ENCODE data around the gene NR5A1. TPM values are rescaled to one million over a fixed set of nuclear protein-coding genes. Genes with fewer than 3 reads are reported as not detected.
A peak's percentile ranks its signal among the peaks of the same experiment; 100 is the strongest.

The NR5A1 gene
- total RNA-seq, 1 donor from 2014 or later = not detected

DNA sequence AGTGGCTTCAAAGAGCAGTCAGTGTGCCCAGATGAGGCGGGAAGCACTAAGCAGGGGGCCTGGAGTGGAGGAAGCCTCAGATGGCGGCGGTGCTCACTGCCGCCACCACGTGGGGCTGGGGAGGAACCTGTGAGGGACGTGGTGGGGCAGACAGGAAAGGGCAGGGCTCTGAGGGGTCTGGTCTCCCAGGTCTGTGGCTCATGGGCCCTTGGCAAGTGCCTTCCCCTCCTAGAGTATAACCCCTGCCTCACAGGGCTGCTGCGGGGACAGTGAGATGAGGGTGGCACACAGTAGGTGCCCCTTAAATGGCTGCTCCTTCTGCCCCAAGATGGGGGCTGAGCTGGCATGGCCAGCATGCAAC is 26.6 kb downstream of the NR5A1 start:
- no peak for DNase-seq

DNA sequence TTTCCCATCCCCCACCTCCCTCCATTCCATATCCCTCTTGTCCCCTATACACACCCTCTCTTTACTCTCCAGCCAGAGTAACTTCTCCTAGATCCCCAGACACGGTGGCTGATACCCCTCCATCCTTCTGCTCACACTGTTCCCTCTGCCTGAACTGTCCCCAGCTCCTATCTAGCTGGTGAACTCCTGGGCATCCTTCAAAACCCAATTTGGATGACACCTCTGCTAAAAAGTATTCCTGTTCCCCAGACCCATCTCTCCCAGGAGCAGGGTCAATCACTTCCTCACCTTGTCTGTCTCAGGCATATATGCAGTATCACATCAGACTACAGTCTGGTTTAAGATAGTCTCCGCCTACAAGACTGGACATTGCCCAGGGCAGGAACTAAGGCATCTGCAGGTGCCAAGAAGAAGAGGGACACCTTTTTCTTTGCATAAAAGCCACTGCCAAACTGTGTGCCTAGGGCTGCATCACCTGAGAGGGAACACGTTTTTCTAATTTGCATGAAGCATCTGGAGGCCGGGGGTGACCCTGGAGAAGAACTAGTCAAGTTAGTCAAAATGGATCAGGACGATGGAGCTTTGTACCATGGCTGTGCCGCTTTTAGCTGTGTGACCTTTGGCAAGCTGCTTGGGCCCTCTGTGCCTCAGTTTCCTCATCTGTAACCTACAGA is 27.1 kb downstream of the NR5A1 start:
- no peak for DNase-seq

DNA sequence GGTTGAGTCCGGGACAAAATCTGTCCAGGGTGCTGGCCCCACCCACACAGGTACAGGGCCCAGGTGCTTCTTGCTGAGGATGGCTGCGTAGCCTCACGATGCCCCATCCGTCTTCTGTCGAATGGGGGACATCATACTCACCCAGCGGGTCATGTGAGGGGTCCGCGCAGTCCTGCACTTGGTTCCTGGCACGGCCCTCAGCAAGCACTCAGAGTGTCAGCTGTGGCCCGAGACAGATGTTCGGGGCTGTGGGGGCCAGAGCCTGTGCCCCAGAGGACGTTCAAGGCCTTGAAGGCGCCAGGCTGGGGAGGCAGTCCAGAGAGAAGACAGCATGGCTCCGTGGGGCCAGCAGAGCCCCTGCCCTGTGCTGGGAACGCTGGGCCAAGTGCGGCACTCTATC is 27.8 kb downstream of the NR5A1 start:
- DNase-seq = no peak

DNA sequence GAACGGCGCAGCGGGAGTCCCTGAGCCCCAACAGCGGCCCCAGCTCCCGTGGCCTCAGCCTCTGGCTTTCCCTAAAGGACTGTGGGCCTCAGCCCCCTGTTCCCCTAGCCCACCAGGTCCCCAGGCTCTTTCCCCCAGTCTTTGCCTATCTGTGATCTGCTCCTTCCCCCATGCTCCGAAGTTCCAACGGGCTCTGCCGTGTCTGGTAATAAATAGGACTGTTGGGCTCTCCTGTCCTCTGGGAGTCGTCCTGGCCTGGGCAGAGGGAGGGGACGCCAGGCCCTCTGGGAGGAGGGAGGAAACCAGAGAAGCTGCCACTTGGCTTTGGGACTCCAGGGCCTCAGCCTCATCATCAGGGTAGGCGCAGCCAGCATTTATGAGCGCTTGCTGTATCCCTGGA is 28.8 kb downstream of the NR5A1 start:
- no peak for DNase-seq

DNA sequence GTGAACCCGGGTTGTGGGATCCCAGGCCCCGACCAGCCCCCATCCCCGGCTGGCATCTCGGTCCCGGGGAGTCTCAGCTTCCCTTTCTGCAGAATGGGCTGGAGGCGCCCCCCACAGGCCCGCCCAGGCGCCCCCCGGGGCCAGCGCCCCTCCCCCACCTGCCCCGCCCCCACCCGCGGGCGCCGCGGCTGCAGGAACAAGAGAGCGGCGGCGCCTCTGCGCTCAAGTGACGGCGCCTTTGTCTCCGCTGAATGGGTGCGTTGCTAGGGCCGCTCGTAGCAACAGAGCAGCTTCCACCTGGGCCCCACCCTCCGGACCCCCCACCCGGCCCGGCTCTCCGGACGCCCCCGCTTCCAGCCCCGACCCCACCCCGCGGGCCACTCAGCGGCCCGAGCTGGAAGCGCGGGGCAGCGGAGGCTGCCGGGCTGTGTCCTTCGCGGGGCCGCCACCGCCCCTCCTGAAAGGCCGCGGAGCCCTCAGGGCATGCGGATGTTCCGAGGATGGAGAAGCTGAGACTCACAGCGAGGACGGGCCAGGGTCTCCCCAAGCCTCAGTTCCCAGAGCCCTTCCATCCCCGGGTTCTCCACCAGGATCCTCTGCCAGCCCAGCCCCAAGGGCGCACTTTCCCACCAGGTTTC is 29.4 kb downstream of the NR5A1 start:
- DNase-seq = peak; percentile 17

DNA sequence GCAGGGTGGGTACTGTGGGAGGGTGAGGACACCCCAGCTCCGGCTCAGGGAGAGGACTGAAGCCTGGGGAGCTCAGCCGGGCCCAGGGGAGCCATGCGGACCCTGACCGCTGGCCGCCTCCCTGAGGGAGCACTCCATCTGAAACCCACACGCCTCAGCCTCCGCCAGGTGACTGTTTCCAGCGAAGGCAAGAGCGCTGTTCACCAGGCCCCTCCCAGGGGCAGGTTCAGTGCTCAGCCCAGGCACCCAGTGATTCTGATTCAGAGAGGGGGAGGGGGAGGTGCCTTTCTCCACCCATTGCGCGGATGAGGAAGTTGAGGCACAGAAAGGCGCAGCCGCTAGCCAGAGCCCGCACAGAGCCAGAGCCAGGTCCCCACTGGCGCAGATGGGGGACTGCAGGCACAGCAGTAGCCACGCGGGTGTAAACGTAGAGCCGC is 30.0 kb downstream of the NR5A1 start:
- DNase-seq = no peak

DNA sequence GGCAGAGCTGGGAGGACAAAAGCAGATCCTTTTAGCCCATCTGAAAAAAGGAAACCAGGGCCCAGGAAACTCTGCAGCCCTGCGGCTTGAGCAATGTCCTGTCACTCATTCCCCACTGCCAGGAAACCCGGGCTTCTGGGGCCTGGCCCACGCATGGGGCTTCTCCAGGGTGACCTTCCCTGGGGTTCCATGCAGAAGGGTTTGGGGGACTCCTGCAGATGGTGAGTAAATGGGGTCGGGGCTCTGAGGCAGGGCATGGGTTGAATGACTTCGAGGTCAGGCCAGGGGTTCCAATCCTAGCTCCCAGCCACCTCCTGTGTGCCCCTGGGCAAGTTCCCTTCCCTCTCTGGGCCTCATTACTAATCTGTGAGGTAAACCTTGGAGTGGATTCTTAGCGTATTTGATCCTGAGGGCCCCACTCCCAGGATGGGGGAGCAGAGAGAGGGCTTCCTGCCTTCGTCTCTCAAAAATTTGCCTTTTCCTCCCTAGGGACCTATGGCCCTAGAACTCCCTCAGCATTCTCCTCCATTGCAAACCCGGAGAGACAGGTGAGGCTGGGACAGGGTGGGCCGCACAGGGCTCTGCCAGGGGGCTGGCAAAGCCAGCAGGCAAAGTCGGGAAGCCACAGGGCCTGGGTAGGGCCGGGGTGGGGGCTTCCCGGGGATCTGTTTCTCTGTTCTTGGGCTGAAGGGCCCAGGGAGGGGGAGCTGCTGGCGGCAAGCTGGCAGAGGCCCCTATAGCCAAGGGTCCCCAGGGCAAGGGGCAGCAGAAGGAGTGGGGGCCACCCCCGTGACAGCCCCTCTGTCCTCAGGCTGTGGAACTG is 31.1 kb downstream of the NR5A1 start:
- no peak for DNase-seq

DNA sequence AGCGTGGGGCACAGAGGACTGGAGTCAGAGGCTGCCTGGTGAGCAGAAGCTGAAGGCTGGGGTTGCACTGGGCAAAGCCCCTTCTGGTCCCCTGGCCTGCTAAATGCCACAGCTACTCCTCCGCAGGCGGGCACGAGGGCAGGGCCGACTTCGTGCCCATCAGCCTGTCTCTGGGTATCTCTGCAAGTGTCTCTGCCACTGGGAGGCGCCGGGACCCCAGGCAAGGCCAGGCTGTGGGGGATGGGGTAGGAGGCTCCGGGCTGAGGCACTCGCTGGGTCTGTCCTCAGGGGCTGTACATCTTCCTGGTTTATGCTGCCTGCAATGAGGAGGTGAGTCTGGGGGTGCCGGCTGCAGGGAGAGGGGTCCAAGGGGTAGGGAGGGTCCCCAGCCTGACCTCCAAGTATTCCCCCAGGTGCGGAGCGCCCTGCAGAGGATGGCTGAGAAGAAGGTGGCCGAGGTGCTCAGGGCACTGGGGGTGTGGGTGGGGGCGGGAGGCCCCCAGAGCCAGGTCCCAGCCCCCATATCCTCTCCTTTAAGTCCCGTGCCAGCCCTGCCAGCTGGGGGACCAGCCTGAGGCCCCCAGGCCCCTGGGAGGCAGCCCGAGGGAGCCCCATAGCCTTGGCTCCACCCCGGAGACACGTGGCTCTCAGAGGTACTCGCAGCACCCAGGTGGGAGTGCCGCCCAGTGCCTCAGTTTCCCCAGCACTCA is 31.9 kb downstream of the NR5A1 start:
- DNase-seq = no peak

DNA sequence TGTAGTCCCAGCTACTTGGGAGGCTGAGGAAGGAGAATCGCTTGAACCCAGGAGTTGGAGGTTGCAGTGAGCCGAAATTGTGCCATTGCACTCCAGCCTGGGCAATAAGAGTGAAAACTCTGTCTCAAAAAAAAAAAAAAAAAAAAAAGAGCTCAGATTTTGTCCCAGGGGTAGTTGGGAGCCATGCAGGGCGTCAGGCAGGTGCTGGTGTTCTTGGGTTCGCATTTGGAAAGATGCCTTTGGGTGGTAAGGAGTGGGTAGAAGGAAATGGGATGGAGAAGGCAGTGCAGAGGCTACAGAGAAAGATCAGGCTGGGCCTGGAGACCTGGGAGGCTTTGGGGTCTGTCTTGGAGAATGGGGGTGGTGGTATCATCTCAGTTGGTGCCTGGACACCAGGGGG is 33.0 kb downstream of the NR5A1 start:
- no peak for DNase-seq

DNA sequence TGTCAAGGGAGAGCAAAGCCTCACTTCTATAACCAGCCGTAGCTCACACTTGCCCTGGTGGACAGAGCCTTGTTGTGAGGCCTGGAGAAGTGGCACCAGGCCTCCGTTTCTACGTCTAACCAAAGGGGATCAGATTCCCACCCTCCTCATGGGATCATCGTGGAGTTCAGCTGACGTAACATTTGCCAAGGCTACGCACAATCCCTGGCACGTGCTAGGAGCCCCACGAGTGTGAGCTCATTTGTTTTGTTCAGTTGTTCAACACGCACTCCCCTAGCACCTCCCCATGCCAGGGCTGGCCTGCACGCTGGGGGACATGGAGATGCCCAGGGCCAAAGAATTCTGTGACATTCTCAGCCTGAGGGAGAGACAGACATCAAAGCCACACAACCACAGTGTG is 33.9 kb downstream of the NR5A1 start:
- DNase-seq = no peak

DNA sequence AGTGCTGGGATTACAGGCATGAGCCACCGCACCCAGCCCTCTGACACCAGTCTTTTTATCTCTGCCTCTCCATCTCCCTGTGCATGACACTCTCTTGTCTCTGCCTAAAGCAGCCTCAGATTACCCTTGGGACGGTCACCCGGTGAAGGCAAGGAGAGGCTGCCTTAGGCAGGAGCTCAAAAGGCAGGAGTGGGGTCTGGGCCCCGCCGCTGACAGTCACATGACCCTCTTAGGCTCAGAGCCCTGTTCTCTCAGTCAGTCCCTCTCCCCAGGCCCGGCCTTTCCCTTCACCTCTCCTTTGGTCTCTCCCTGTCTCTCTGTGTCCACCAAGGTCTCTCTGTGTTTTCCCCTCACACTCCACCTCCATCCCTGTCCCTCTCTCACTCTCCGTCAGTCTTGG is 34.4 kb downstream of the NR5A1 start:
- DNase-seq = no peak

DNA sequence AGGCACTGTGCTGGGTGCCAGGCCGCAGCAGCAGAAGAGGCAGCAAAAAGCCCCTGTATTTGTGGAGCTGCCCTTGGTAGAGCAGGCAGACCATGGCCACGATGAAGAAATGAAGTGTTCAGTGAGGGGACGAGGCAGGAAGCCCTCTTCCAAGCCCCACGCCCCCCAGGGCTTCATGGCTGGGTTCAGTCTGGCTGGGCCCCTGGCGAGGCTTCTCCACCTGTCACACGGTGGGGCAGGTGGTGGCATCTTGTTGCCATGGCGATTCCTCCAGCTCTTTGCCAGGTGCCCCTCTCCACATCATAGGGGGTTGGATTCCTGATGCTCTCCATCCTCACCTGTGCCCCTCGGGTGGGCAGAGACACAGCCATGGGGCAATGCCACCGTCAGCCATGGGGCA is 35.4 kb downstream of the NR5A1 start:
- DNase-seq = no peak

DNA sequence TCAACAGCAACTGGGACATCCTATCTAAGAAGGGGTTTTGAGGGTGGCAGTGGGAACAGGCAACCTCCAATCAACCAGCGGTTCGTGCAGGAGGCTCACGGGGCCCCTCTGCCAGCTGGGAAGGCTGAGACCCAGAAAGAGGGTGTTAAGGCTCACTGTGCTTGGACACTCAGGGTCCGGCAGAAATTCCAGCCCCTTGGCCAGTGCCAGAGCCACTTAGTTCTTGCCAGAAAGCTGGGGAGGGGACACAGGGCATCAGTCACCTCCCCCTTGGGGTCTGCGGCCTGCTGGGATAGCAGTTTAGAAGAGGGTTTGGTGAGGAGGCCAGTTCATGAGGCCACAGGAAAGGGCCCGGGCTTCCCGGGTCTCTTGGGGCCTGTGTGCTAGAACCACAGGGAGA is 36.5 kb downstream of the NR5A1 start:
- DNase-seq = no peak

DNA sequence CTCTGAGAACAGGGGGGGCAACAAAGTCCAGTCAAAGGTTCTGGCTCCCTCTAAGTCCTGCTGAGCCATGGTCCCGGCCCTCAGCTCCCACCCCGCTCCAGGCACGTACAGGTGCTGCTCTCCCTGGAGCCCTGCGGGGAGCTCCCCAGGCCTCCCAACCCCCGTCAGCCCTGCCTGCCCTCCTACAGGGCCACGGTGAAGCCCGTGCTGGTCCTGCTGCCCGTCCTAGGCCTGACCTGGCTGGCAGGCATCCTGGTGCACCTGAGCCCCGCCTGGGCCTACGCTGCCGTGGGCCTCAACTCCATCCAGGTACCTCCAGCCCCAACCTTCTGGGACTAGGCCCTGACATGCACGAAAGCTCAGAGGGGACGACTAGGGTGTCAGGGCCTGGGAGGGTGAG is 36.9 kb downstream of the NR5A1 start:
- no peak for DNase-seq

DNA sequence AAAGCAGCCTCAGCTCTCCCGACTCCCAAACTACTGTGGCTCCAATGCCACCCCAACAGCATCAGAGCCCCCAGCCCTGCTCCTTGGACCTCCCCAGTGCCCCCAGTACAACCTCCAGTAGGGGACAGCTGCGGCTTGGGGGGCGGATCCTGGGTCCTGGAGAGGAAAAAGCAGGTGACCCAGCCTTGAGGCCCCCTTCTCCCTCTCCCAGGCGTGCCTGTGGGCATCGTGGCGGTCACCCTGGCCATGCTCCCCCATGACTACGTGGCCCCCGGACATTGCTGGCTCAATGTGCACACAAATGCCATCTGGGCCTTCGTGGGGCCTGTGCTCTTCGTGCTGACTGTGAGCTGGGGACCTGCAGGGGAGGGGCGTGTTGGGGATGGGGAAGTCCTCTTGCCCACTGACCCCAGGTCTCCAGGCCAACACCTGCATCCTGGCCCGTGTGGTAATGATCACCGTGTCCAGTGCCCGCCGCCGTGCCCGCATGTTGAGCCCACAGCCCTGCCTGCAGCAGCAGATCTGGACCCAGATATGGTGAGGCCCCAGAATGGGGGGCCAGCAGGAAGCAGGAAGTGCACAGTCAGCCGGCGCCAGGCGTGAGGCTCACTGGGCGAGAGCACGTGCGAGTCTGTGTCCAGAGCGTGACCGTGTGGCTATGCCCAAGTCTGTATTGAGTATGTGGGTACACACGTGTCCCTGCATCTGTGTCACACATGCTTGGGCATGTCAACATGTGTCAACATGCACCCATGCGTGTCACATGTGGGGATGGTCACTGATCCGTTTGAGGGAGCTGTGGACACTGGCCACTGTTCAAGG is 38.0 kb downstream of the NR5A1 start:
- DNase-seq = no peak

DNA sequence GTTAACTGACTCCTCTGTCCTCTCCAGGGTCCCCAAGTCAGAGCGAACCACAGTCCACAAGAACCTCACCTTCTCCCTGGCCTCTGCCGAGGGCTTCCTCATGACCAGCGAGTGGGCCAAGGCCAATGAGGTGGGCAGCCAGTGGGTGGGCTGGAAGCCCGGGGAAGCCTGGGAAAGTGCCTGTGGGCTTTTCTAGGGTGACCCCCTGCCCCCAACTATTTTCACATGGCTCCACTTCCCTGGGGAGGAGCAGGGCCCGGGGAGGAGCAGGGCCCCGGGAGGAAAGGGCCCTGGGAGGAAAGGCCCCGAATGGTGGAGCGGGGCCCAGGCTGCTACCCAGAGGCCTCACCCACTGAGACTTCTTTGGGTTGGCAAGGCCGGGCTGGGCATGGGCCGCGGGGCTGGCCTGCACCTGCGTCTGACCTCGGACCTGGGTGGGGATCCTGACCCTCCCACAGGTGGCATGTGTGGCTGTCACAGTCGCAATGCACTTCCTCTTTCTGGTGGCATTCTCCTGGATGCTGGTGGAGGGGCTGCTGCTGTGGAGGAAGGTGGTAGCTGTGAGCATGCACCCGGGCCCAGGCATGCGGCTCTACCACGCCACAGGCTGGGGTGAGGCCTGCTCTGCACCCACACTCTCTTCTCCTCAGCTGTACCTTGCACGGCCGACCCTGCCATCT is 39.0 kb downstream of the NR5A1 start:
- DNase-seq = no peak

DNA sequence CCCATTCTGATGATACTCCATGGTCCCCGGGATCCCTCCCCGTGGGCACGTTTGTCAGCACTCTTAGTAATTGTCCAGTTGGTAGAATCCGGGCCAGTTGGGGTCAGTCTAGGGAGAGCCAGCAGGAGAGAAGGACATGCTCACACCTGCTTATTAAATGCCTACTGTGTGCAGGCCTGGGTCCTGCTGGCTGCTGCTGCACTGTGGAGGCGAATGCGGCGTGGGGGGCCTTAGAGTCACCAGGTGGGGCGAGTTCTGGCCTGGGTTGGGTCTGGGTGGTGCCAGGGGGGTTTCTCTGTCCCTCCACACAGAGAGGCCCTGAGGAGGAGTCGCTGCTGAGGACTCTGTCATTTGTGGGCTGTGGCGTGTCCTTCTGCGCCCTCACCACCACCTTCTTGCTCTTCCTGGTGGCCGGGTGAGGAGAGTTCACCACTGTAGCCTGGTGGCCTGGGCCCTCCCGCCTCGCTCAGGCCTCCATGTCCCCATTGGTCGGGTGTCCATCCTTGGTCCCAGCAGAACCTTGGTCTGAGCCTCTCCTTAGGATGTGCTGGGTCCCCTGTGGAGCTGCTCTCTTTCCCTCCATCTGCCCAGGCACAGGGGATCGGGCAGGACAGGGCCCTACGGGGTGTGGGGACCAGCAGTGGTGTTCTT is 39.7 kb downstream of the NR5A1 start:
- DNase-seq = no peak

DNA sequence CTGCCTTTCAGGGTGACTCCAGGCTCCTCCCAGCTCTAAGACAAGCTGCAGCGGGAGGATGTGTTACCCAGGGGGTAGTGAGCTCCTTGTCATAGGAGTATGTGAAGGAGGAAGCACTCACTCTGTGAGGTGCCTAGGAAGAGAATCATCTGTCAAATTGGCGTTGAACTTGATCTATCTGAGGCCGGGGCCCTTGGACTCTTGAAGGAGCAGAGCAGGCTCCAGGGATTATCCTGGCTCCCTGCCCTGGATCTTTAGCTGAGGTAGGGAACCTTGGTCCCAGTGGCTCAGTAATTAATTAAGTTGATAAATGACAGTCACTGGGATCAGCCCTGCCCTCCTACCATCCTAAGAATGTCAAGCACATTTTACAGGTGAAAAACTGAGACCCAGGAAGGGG is 41.5 kb downstream of the NR5A1 start:
- no peak for DNase-seq

DNA sequence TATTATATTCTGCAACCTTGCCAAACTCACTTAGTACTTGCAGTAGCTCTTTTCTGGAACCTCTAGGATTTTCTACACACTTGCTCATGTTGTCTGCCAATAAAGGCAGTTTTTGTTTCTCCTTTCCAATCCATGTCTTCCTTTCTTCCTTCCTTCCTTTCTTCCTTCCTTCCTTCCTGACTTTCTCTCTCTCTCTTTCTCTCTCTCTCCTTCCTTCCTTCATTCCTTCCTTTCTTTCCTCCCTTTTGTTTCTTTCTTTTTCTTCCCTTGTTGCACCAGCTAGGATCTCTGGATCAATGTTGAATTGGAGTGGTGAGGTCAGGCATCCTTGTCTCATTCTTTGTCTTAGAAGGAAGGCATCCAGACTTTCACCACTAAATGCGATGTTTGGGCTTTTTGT is 44.5 kb downstream of the NR5A1 start:
- no peak for DNase-seq

DNA sequence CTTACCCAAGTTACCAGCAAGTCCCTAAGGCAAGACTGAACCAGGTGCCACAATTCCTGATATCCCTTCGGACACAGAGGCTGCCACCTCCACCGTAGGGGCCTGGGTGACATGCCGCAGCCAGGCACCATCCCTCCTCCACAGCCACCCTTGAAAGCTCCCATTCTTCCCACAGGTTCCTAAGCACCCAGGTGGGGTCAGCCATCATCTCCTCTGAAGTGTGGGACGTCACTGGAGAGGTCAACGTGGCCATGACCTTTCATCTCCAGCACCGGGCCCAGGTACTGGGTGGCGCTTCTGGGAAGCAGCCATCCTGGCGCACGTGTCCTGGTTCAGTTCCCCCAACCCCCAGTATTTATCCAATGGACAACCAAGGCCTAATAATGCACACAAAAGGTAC is 48.8 kb downstream of the NR5A1 start:
- DNase-seq = no peak

DNA sequence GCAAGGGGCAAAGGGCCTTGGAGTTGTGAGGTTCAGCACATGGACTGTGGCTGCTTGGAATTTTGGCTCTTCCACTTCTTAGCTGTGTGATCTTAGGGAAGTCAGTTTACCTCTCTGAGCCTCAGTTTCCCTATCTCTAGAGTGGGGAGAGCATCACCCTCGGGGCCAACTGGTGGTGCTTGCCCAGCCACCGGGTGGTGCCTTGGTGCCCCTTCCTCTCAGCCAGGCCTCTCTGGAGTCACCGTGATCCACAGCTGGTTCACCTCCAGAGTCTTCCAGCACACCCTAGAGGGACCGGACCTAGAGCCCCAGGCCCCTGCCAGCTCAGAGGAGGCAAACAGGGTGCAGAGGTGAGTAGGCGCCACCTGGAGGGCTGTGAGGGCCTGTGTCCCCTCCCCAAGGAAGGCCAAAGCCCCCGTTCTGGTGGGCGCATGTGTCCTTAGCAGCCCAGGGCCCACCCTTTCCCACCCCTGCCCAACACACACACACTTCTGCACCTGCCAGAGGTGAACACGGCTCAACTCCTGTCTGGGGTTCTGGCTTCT is 49.2 kb downstream of the NR5A1 start:
- no peak for DNase-seq
